GM19328 (cell line): Measurements from ENCODE around the gene CDH8.

Source experiments
- ATAC-seq: cut with Tn5 transposase; IDR thresholded peaks from one replicate; pipeline ENCODE4 v1.9.1; 2021; ENCODE audit warnings: mild to moderate bottlenecking, moderate library complexity; ENCODE audit not compliant: unreplicated experiment

The CDH8 gene

GRCh38 chr16:62033065-62033464, 3.2 kb downstream of the CDH8 start:
- ATAC-seq = no peak

GRCh38 chr16:62029947-62030346, 6.3 kb downstream of the CDH8 start:
- ATAC-seq = no peak

GRCh38 chr16:62022688-62023087, 13.6 kb downstream of the CDH8 start:
- ATAC-seq = no peak

GRCh38 chr16:62021161-62021581, 15.1 kb downstream of the CDH8 start:
- ATAC-seq = no peak

- no peak for ATAC-seq
Observed at GRCh38 chr16:62020681-62021080, 15.6 kb downstream of the CDH8 start.

GRCh38 chr16:62019851-62020250, 16.4 kb downstream of the CDH8 start:
- ATAC-seq = no peak

GRCh38 chr16:62018301-62019060, 17.8 kb downstream of the CDH8 start:
- no peak for ATAC-seq

- no peak for ATAC-seq
Observed at GRCh38 chr16:62014319-62014923, 21.8 kb downstream of the CDH8 start.

- no peak for ATAC-seq
Observed at GRCh38 chr16:62010186-62010585, 26.1 kb downstream of the CDH8 start.

- no peak for ATAC-seq
Observed at GRCh38 chr16:61998460-61998859, 37.8 kb downstream of the CDH8 start.

GRCh38 chr16:61993108-61993507, 43.1 kb downstream of the CDH8 start:
- ATAC-seq = no peak

- no peak for ATAC-seq
Observed at GRCh38 chr16:61987474-61988012, 48.7 kb downstream of the CDH8 start.

- no peak for ATAC-seq
Observed at GRCh38 chr16:61969077-61969382, 67.2 kb downstream of the CDH8 start.

- ATAC-seq = no peak
Observed at GRCh38 chr16:61968242-61969076, 67.8 kb downstream of the CDH8 start.

- no peak for ATAC-seq
Observed at GRCh38 chr16:61957075-61957855, 79.0 kb downstream of the CDH8 start.

- ATAC-seq = no peak
Observed at GRCh38 chr16:61952841-61953240, 83.4 kb downstream of the CDH8 start.

- ATAC-seq = no peak
Observed at GRCh38 chr16:61948414-61948813, 87.8 kb downstream of the CDH8 start.

- ATAC-seq = no peak
Observed at GRCh38 chr16:61946019-61946418, 90.2 kb downstream of the CDH8 start.

GRCh38 chr16:61945511-61945910, 90.7 kb downstream of the CDH8 start:
- ATAC-seq = no peak

- ATAC-seq = no peak
Observed at GRCh38 chr16:61944004-61944403, 92.2 kb downstream of the CDH8 start.

GRCh38 chr16:61940611-61941010, 95.6 kb downstream of the CDH8 start:
- no peak for ATAC-seq
